HEK293T (cell line): Measurements from ENCODE around the gene RPP38.

Source experiments
- BHLHE40 ChIP-seq: fragments of 450-650 bp; IDR thresholded peaks from 2 replicates; pipeline ENCODE4 v1.6.1; 2016; ENCODE audit warnings: mild to moderate bottlenecking, moderate library complexity, borderline replicate concordance
- CTBP1 ChIP-seq: fragments of 450-650 bp; IDR thresholded peaks from 2 replicates; pipeline ENCODE4 v1.6.1; 2016; ENCODE audit warnings: borderline replicate concordance
- ELF4 ChIP-seq: fragments of 450-650 bp; IDR thresholded peaks from 2 replicates; pipeline ENCODE4 v1.6.1; 2017; ENCODE audit warnings: antibody characterized with exemption
- FOXA1 ChIP-seq: fragments of 450-650 bp; IDR thresholded peaks from 2 replicates; pipeline ENCODE4 v1.6.1; 2016; ENCODE audit warnings: mild to moderate bottlenecking
- FOXM1 ChIP-seq: fragments of 450-650 bp; IDR thresholded peaks from 2 replicates; pipeline ENCODE4 v1.6.1; 2017; ENCODE audit warnings: mild to moderate bottlenecking, borderline replicate concordance
- HDGF ChIP-seq: fragments of 450-650 bp; IDR thresholded peaks from 2 replicates; pipeline ENCODE4 v1.6.1; 2017; ENCODE audit warnings: antibody characterized with exemption, borderline replicate concordance
- L3MBTL2 ChIP-seq: fragments of 450-650 bp; conservative IDR thresholded peaks from 2 replicates; pipeline ENCODE4 v1.6.1; 2016; ENCODE audit warnings: mild to moderate bottlenecking
- NFRKB ChIP-seq: fragments of 450-650 bp; IDR thresholded peaks from 2 replicates; pipeline ENCODE4 v1.6.1; 2016; ENCODE audit warnings: mild to moderate bottlenecking, moderate library complexity
- PKNOX1 ChIP-seq: fragments of 450-650 bp; IDR thresholded peaks from 2 replicates; pipeline ENCODE4 v1.6.1; 2016
- SP1 ChIP-seq: fragments of 450-650 bp; IDR thresholded peaks from 2 replicates; pipeline ENCODE4 v1.6.1; 2017
- SUZ12 ChIP-seq: fragments of 450-650 bp; IDR thresholded peaks from 2 replicates; pipeline ENCODE4 v1.6.1; 2016; ENCODE audit warnings: mild to moderate bottlenecking
- TARDBP ChIP-seq: fragments of 450-650 bp; IDR thresholded peaks from 2 replicates; pipeline ENCODE4 v1.6.1; 2016
- ZNF384 ChIP-seq: fragments of 450-650 bp; IDR thresholded peaks from 2 replicates; pipeline ENCODE4 v1.6.1; 2016

GRCh38 chr10:15137036-15137359 is 39.8 kb downstream of the RPP38 start:
- no peak for TF ChIP-seq SP1
- TF ChIP-seq L3MBTL2: no peak
- TF ChIP-seq ZNF384: no peak
- no peak for TF ChIP-seq BHLHE40
- TF ChIP-seq PKNOX1: no peak
- TF ChIP-seq CTBP1: no peak
- no peak for TF ChIP-seq NFRKB
- no peak for TF ChIP-seq SUZ12
- TF ChIP-seq FOXM1: no peak
- TF ChIP-seq FOXA1: no peak
- TF ChIP-seq ELF4: no peak
- TF ChIP-seq HDGF: no peak
- TF ChIP-seq TARDBP: no peak
